HG03097 (cell line): Measurements from ENCODE around the gene ADAM12.
"Not testable (repeated sequence)": the region's sequence is repeated elsewhere in the genome, so short reads cannot be mapped to it uniquely, and the experiment has no call there.

Experiments
- ATAC-seq: cut with Tn5 transposase; IDR thresholded peaks from one replicate; pipeline ENCODE4 v1.9.1; 2021; ENCODE audit not compliant: unreplicated experiment, low FRiP score

Gene ADAM12

DNA sequence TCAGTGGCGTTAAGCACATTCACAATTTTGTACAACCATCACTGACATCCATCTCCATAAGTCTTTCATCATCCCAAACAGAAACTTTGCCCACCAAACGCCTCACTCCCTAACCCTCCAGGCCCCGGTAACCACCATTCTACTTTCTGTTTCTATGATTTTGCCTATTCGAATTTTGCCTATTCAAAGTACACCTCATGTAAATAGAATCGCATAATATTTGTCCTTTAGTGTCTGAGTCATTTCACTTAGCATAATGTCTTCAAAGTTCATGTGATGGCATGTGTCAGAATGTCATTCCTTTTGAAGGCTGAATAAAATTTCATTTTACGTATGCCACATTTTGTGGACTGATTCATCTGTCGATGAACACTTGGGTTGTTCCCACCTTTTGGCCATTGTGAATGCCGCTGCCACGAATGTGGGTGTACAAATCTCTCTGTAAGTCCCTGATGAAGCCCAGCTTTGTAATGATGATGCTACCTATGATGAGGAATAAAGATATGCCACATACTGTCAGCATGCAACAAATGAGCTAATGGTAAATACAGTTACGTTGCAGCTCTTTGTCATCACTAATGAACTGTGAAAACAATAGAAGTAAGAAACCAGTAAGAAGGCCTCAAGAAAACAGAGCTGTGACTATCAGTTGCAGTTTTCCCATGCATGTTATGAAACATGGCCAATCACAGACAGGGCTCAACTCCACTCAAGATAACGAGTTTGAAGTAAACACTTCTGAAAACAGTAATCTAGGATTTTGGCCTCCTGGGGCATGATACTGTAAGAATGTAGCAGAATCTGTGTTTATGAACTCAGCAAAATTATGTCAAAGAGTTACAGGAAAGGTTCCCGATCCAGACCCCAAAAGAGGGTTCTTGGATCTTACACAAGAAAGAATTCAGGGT lies 120.0 kb downstream of the ADAM12 start:
- no peak for ATAC-seq

DNA sequence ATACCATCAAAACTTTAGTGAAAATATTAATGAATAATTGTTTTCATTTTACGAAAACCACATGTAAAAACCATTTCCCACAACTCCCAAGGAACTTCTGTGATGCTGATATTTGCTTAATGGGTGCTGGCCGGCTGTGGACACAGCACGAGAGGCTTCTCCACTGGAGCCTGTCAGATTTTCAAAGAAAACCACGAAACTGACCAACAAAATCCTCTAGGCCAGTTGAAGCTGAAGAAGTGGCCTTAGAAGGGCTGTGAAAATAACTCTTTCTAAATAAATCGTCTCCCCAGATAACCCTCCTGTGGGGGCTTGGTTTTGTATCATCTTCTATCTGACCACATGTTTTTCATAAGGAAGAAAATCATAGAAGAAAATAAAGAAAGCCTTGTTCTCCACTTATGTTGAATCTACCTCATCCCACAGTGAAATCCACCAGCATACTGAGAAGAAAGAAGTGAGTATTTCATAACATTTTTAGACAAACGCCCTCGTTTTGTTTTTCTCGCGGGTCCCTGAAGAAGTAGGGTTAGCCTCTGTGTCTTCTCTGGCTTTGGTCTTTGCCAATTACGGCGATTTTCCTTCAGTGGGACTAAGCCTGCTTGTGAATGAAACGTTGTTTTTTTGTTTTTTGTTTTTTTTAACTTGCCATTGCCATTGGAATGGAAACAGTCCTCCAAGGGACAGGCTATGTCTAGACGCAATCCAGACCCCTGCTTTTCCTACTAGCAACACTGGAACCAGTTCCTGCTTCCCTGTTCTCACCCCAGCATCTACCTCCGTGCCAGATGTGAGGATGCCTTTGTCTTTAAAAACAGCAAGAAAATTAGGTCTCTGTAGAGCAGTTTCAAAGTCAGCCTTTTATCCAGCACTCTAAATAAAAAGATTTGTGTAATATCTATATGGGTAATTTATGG lies 123.9 kb downstream of the ADAM12 start:
- no peak for ATAC-seq

DNA sequence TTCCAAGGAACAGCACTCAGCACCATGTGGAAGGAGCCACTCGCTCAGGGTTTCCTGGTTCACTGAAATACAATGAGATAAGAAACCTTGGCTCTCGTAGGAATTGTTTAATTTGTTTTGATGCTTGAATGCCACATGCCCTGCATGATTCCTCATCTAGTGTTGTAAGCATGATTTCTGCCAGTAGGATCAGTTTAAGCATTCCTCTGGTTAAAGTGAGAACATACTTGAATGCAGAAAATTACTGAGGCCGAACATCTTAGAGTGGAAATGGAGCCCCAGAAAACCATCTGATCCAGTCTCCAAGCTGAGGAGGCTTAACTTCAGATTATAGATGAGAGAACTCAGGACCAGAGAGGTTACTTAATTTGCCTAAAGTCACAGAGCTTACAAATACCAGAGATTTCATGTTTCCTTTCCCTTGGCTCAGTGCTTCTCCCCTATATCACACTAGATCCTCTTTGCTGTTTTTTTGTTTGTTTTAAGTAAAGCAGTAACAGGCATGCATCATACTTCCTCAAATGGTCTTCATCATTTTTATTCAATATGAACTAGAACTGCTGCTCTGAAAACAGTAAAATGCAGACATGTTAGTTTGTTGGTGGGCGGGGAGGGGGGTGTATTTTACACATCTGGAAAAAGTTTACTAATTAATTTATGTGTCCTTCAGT lies 125.1 kb downstream of the ADAM12 start:
- no peak for ATAC-seq

DNA sequence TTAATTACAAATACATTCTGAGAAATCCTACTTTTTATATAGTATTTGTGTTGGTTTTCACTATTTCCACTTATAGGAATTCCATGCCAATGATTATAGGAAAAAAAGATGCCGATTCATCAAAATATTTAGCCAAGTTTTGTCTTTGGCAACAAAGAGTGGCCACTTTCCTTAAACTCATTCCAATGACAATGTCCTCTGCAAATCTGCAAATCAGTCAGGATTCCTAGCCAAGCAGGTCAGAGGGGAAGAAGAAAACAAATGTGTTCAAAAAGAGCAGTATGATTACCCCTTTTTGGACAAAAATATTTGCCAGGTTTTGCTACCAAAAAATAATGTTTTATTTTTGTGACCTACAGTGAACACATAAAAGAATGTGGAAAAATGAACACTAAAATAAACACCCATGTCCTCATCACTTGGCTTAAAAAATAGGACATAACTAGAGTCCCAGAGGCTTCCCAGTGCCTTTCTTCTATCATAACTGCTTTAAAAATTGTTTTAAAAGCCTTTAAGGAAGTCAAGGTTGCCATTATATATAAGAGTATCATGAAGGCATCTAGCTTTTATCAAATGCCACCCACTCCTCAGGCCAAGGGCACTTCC lies 125.9 kb downstream of the ADAM12 start:
- ATAC-seq = no peak

DNA sequence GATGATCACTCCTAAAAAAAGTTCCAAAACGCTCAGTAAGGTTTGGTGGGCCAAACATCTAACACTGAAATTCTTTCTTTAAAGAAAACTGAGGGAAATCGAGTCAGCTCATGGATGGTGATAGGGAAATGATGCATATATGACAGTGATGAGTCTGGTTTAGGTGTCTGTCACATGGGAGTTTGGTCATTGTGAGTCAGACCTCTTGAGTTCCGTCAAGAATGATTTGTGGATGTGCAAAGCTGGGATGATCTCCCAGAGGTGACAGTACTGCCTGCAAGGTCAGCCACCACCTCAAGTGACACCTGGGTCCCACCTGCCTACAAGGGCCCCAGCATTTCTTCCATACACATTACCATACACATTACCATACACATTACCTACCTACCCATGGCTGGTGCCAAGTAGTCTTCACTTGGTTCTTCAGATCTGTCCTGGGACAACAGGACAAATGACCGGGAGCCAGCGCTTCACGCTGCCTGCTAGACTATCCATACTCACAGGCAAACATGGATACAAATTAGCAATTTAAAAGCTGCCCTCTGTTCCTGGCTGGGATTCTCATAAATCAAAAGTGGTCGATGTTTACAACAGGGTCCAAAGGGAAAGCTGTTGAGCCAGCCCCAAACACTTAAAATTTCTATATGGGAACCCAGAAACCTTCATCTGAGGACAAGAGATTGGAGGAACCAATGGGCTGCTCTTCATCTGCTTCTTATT lies 128.4 kb downstream of the ADAM12 start:
- ATAC-seq = no peak

DNA sequence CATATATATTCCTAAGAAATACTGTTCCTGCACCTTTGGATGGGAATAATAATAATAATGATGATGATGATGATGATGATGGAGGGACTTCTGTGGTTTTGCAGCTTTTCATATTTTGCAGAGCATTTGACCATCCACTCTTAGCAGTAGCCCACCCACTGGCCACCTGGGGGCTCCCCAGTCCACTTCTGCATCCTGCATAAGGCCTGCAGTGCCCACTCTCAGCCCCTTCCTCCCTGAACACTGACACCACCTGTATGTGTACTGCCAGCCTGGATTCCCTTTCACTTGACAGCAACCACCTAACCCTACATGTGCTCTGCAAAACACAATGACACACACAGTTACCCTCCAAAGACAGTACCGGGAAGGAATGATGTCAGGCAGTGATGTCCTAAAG lies 131.4 kb downstream of the ADAM12 start:
- ATAC-seq = no peak

DNA sequence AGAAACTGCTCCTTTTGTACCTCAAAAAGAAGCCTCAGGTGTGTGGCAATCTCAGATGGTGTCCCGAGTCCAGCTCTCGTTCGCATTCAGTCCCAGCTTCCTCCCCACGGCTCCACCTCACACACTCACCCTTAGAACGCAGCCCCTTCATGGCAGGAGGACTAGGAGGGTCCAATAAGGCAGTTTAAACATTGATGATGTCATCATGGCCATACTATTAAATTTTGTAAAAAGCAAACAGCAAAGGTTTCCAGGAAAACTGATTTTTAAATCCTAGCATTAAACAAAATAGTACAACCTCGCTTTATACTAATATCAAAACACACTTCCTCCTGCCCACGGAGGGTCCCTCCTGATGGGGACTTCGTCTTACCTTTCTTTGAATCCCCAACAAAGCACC lies 133.0 kb downstream of the ADAM12 start:
- no peak for ATAC-seq

DNA sequence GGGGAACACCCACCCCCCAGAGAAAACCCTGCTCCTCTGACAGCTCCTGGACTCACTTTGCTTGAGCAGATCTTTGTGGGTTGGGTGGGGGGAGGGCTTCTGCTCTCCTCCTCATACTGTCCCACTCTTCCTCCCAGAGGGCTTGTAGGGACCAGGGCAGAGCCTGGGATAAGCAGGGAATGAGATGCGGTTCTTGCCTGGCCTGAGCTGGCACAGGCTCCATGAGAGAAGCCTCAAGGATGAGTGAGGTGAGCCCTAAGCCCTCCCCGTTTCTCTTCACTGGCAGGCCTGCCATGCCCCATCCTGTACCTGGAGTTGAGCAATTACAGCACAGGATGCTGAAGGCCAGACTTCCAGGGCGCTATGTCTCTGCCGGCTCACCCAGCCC lies 134.7 kb downstream of the ADAM12 start:
- ATAC-seq = no peak

DNA sequence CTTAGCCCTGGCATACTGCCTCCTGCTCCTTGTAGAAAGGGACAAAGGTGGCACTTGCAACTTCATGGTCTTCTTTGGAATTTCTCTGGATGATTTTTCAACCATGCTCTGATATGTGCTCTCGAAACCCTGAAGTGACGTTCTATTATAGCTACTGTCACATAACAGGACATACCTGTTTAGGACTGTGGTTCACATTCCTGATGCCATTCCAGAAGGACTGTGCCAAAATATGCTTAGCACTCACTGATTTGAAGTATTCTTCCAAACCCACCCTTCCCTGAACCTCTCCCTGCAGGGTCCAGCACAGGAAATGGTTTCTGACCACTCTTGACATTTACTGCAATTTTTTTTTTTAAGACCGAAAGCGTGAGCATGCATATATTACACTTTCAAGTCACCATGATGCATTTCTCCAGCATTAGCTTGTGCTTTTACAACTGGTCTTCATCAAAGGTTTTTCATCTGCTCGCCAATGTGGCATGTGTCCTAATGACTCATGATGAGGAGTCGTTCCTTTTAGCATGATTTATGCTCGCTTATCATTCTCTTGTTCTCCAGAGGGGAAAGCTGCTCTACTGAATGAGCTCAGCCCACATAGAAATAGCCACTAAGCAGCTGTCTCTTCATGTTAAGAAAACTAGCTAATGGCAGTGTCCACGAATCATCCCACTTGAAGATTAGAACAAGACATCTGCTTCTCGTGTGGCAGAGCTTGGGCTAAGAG lies 135.2 kb downstream of the ADAM12 start:
- no peak for ATAC-seq

DNA sequence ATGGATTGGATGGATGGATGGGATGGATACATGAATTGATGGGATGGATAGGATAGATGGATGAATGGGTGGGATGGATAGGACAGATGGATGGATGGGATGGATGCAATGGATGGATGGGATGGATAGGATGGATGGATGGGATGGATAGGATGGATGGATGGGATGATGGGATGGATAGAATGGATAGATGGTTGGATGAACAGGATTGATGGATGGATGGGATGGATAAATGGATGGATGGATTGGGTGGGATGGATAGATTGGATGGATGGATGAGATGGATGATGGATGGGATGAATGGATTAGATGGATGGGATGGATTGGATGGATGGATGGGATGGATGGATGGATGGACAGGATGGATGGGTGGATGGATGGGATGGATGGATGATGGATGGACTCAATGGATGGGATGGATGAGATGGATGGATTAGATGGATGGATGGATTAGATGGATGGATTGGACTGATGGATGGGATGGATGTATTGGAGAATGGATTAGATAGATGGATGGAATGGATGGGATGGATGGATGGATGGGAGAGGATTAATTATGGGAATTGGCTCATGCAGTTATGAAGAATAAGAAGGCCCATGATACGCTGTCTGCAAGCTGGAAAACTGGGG lies 136.4 kb downstream of the ADAM12 start:
- ATAC-seq = no peak

DNA sequence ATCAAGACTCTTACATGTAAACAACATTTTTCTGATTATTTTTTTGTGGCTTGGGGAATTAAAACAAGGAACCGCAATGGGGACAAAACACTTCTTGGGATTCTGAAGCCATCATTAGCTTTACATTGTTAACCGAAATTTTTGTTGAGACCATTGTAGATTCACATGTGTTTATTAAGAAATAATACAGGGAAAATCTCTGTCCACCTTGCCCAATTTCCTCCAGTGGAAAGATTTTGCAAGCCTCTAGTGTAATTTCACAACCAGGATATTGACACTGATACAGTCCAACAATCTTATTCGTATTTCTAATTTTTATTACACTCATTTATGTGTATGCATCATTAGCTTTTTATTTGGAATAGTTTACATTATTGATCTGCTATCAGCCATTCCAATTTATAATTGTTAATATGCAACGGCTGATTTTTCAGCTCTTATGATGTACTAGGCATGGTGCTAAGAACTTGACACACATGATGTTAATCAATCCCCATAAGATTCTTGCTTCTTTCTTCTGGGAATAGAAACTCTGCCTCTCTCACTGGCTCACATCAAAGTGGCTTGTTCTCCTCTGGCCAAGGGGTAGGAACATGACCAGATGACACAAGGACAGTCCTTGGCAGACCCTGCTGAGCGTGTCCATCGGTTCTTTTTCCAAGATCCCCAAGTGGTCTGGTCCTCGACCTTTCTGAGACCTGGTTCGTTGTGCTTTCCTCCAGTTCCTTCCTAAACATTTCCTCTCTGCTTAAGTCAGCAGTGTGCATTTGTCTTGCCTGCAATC lies 137.6 kb downstream of the ADAM12 start:
- no peak for ATAC-seq

DNA sequence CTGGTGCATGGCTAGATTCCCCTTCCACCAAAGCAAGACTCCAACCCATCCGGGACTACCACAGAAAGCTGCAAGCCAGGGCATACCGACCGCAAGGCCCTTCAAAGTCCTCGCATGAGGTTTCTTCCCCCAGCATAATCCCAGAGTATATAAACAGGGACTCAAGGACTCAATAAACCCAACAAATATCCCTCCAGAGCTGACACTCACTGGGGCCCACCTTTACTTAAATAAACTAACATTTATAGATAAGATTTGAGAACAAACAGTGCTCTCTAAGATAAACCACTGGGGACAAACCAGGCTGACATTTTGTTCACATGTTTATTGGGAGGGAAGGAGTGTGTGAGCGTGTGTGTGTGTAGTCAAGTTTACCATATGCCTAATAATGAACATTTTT lies 138.2 kb downstream of the ADAM12 start:
- ATAC-seq = no peak

DNA sequence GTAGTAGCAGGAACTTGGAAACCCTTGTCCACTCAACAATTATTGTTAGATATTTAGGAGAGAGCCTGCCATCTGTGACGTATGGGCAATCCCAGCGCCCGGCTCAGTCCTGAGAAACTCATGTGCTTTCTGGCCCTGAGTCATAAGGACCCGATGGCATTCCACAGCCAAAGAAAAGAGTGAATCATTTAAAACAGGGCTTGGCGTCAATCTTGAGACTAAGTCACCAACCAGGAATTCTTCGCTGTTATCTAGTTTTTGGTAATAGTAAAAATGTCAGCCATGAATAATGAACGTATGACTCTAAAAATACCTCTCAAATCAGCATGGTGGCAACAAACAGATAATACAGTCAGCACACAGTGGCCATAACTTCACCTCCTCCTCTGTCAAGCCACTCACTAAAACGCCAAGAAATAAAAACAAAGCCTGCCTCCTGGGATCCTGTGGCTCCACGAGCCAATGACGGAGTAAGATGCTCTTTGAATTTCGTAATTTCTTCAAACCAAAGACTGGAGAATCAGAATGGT lies 140.8 kb downstream of the ADAM12 start:
- no peak for ATAC-seq

DNA sequence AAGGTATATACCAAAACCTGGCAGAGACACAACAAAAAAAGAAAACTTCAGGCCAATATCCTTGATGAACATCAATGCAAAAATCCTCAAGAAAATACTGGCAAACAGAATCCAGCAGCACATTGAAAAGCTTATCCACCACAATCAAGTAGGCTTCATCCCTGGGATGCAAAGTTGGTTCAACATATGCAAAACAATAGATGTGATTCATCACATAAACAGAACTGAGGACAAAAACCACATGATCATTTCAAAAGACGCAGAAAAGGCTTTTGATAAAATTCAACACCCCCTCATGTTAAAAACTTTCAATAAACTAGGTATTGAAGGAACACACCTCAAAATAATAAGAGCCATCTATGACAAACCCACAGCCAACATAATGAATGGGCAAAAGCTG lies 141.9 kb downstream of the ADAM12 start:
- not testable (repeated sequence) for ATAC-seq

DNA sequence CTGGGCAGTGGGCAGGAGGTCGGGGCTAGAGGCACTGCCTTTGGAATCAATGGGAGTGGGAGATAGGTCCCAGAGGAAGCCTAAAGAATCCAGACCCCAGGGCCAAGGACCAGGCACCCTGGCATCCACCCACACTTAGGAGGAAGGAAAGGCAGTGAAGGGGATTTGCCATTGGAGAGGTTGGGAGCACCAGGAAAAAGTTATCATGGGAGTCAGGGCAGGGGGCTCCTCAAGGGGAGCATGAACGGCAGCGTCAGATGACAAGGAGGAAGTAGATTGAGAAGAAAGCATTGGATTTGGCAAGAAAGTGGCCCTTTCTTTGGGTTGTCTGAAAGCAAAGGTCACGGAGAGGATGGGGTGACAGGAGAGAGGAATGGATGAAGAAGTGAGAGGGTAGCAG lies 142.8 kb downstream of the ADAM12 start:
- no peak for ATAC-seq

DNA sequence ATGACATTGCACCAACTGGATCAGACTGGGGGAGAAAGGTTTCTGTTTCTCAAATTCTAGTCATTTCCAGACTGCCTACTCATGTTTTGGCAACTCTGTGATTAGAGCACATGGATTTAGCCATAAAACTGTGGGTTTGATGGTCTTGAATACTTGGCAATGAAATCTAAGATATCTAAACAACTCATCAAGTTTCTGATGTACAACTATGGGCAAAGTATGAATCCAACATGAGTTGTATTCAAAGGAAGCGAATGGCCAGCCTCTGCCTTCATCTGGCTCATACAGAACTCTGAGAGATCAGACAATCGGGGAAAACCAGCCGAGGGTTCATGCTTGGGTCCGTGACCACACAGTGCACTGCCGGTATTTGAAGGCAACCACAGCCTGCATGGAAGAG lies 144.3 kb downstream of the ADAM12 start:
- ATAC-seq = no peak

DNA sequence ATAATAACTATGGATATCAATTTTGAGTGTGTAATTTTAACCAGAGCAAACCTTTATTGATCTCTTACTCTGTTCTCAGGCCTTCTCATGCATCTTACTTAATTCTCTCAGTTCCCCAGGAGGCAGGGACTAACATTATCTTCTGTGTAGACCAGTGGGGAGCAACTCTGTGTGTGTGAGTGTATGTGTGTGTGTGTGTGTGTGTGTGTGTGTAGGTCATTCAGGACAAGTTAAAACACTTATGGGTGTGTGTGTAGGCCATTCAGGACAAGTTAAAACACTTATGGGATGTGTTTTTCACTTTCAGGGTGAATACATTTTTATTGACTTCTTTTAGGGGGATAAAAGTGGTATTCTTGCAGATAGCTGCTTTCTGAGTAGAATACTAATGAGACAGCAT lies 145.0 kb downstream of the ADAM12 start:
- ATAC-seq = no peak
